ENCODE measurements around the gene DTNA.
"Not testable (repeated sequence)": the region's sequence is repeated elsewhere in the genome, so short reads cannot be mapped to it uniquely, and the experiment has no call there.

DTNA gene

DNA sequence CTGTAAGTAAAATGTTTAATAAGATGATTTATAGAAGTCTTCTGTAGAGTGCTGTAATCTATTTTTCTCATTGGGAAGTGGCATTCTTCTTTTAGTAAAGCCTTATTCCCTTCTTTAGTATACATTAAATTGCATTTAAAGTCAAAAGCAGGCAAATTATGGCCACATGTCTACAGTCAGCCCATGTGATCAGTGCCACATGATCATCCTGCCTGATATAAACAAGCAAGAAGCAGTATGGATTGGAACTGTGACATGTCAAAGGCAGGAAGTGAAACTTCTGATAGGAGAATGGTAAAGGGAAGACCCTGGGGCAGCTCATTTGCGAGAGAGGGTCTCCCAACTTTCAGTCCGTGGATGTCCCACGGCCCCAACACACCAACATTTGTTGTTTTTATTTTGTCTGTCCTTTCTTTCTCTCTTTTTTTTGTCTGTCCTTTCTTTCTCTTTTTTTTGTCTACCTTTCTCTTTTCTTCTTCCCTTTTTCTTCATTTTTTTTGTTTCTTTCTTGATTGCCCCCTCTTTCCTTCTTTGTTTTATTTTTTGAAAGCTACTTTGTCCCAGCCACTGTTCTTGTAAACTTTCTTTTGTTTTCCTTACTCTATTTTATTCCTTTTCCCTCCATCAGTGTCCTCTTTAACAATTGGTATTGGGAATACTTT lies 154.9 kb downstream of the DTNA start:
- no peak for DNase-seq

GRCh38 chr18:34866310-34866709 lies 156.2 kb downstream of the DTNA start:
- no peak for DNase-seq

DNA sequence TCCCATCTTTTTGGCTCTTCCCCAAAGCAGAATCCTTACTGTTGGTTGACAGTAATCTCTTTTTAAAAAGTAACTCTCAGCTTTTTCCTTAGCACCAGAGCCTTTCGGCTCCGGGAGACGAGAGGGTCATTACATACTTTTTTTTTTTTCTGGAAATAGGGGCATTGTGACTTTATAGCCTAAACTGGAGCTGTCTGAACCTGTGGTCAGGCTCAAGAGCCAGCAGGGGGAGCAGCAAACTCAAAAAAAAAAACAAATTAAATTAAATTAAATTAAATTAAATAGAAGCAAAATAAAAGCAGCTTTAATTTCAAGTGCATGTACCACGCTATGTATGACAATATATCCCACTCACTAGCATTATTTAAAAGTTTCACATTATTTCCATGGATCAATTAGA lies 156.6 kb downstream of the DTNA start:
- DNase-seq, result no peak

DNA sequence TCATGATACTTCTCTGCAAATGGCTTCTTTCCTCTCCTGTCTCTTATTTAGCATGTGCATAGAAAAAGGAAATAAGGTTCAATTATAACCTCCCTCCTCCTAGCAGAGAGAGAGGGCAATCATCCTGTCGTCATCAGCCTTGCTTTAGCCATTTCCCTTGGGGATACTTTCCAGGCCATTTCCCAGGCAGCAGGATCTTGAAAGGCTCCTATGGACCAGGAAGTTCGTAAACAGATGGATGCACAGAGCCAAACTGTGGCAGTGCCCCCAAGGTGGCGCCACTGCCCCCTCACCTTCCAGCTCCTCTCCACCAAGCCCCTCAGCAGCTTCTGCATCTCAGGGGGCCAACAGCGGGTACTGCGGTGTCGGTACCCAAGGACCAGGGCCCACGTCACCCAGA lies 157.4 kb downstream of the DTNA start:
- DNase-seq, result no peak

DNA sequence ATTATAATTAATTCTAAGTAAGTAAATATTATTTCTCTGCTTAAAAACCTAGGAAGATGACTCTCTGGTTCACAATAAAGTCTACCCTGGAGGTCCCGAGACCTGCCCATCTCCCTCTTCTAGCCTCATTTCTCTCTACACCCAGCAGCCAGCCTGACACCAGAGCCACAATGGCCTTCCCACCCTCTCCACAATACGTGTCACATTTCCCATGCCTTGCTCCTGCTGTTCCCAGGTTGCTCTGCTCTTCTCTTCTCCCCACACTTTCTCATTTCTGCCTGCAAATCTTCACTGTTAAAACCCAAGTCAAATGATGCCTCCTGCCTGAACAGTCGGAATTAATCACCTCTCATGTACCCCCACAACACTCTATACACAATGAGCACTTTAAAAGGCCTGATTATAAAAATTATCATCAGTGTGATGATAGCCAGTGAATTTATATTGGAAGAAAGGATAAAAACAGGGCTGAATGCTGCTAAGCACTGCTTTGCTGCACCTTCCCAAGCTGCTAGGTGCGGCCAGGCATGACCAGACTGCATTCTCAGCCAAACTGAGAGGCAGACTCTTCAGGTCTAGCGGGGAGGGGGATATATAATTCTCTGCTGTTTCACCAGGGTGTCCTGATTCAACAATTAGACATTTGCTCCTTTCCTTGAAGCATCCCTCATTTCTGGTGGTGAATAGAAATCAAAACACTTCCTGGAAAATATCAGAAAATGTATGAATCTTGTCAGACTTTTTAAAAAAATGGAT lies 160.6 kb downstream of the DTNA start:
- no peak for DNase-seq

- no peak for DNase-seq
Measured at GRCh38 chr18:34871435-34871834, 161.3 kb downstream of the DTNA start.

DNA sequence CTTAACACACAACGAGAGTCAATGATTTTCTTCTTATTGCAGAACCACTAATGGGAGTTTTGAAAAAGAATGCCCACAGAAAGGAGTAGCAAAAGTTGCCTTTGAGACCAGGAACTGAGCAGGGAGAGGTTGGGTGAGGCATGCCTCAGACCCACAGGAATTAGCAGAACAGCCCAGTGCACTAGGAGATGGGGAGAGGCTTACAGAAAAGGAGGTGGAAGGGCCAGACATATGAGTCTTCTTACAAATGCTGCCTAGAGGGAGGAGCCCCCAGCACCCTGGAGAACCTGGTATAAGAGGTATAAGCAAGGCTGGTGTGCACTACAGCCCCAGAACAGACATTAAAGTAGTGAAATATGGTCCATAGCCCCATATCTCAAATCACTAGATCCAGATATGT lies 162.0 kb downstream of the DTNA start:
- DNase-seq, result no peak

GRCh38 chr18:34873986-34874580 lies 164.0 kb downstream of the DTNA start:
- DNase-seq, result no peak

GRCh38 chr18:34875150-34875549 lies 165.1 kb downstream of the DTNA start:
- DNase-seq, result no peak

DNA sequence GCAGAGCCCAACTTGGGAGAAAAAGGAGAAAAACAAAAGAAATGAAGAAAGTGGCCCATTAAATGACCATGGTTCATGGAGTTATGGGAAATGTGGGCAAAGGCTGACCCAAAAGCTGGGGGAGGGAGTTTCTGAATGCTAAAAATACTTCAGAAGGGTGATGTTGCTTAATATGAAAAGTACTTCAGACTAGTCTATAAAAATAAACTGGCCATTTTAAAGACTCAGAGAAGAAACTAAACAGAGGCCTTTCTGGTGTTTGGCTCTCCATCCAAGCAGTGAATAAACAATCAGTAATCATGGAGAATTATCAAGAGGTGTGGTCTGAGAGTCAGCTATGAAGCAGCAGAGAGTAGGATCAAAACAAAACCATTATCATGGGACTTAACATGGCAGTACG lies 170.3 kb downstream of the DTNA start:
- DNase-seq, result no peak

GRCh38 chr18:34880882-34881834 lies 171.1 kb downstream of the DTNA start:
- no peak for DNase-seq

GRCh38 chr18:34884436-34884835 lies 174.3 kb downstream of the DTNA start:
- DNase-seq, result no peak

- no peak for DNase-seq
Measured at GRCh38 chr18:34886177-34886576, 176.1 kb downstream of the DTNA start.

GRCh38 chr18:34887881-34888580 lies 177.9 kb downstream of the DTNA start:
- no peak for DNase-seq

GRCh38 chr18:34890486-34891085 lies 180.5 kb downstream of the DTNA start:
- no peak for DNase-seq

- DNase-seq, result no peak
Measured at GRCh38 chr18:34892379-34892778, 182.3 kb downstream of the DTNA start.

DNA sequence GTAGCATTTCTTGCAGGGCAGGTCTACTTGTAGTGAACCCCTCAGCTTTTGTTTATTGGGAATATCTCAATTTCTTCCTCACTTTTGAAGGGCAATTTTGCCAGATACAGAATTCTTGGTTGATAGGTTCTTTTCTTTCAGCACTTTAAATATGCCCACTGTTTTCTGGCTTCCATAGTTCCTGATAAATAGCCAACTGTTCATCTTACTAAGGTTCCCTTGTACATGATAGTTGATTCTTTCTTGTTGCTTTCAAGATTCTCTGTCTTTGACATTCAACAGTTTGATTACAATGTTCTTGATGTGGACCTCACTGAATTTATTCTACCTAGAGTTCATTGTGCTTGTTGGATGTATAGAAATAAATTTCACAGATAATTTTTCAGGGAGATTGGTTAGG lies 183.1 kb downstream of the DTNA start:
- DNase-seq, result no peak

GRCh38 chr18:34901299-34901698 lies 191.2 kb downstream of the DTNA start:
- no peak for DNase-seq

DNA sequence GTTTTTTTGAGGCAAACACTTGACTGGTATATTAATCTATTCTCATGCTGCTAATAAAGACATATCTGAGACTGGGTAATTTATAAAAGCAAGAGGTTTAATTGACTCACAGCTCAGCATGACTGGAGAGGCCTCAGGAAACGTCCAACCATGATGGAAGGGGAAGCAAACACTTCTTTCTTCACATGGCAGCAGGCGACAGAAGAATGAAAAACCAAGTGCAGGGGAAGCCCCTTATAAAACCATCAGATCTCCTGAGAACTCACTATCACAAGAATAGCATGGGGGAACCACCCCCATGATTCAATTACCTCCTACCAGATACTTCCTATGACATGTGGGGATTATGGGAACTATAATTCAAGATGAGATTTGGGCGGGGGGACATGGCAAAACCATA lies 194.9 kb downstream of the DTNA start:
- no peak for DNase-seq

DNA sequence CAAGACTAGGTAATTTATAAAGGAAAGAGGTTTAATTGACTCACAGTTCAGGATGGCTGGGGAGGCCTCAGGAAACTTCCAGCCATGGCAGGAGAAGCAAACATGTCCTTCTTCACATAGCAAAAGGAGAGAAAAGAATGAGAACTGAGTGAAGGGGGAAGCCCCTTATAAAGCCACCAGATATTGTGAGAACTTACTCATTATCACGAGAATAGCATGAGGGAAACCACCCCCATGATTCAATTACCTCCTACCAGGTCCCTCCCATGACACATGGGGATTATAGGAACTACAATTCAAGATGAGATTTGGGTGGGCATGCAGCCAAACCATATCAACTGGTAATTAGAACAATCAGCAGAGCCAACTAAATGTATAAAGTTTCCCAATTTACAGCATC lies 196.9 kb downstream of the DTNA start:
- DNase-seq, result not testable (repeated sequence)

GRCh38 chr18:34909637-34910364 lies 199.7 kb downstream of the DTNA start:
- DNase-seq, result no peak

Measured in bone marrow (tissue), 2 donors.